Right renal cortex interstitium (tissue), 3 donors: Measurements from ENCODE around the gene RAX2. TPM values are rescaled to one million over a fixed set of nuclear protein-coding genes. Genes with fewer than 3 reads are reported as not detected.
"Not testable (repeated sequence)": the region's sequence is repeated elsewhere in the genome, so short reads cannot be mapped to it uniquely, and the experiment has no call there.

Experiments used
- DNase-seq, 3 donors: peaks; one replicate each; pipeline ENCODE4 v3.0.0-alpha.2; 2013; ENCODE audit warnings: low read depth in 3 of 3, low spot score in 2 of 3
- polyA plus RNA-seq, 3 donors: library from polyadenylated mRNA; unstranded; fragments of 120-200 nt; gene quantifications; one replicate each; pipeline ENCODE4 v1.2.1, GENCODE V29; 2013; ENCODE audit not compliant: insufficient read length in 3 of 3

The RAX2 gene
- not detected for polyA plus RNA-seq

GRCh38 chr19:3771906-3772455 is at the start of gene RAX2:
Gene RAX2, minus strand, starts transcription at chr19:3772228. Its CDS starts 486 bp downstream, at chr19:3771742.
- DNase-seq = no peak

GRCh38 chr19:3821156-3821555 is 49.1 kb upstream of the RAX2 start:
- DNase-seq = no peak

- no peak for DNase-seq
Measured at GRCh38 chr19:3819989-3820388, 48.0 kb upstream of the RAX2 start.

- DNase-seq = no peak
Measured at GRCh38 chr19:3818918-3819317, 46.9 kb upstream of the RAX2 start.

- DNase-seq = no peak
Measured at GRCh38 chr19:3818466-3818865, 46.4 kb upstream of the RAX2 start.

- DNase-seq = no peak
Measured at GRCh38 chr19:3817761-3818160, 45.7 kb upstream of the RAX2 start.

- DNase-seq = no peak
Measured at GRCh38 chr19:3816566-3817218, 44.7 kb upstream of the RAX2 start.

- not testable (repeated sequence) for DNase-seq
Measured at GRCh38 chr19:3816148-3816547, 44.1 kb upstream of the RAX2 start.

- DNase-seq = no peak
Measured at GRCh38 chr19:3814648-3815047, 42.6 kb upstream of the RAX2 start.

- no peak for DNase-seq
Measured at GRCh38 chr19:3813473-3814392, 41.7 kb upstream of the RAX2 start.

- no peak for DNase-seq
Measured at GRCh38 chr19:3810708-3811355, 38.8 kb upstream of the RAX2 start.

- no peak for DNase-seq
Measured at GRCh38 chr19:3809881-3810707, 38.1 kb upstream of the RAX2 start.

- DNase-seq = no peak
Measured at GRCh38 chr19:3808420-3809143, 36.6 kb upstream of the RAX2 start.

- no peak for DNase-seq
Measured at GRCh38 chr19:3807574-3808354, 35.7 kb upstream of the RAX2 start.

GRCh38 chr19:3807131-3807480 is 35.1 kb upstream of the RAX2 start:
- no peak for DNase-seq

- DNase-seq = no peak
Measured at GRCh38 chr19:3805859-3806258, 33.8 kb upstream of the RAX2 start.

- DNase-seq = no peak
Measured at GRCh38 chr19:3804429-3804828, 32.4 kb upstream of the RAX2 start.

GRCh38 chr19:3803986-3804385 is 32.0 kb upstream of the RAX2 start:
- no peak for DNase-seq
